ENCODE data around the gene PLCB1.
"Not testable (repeated sequence)": the region's sequence is repeated elsewhere in the genome, so short reads cannot be mapped to it uniquely, and the experiment has no call there.

PLCB1 gene

GRCh38 chr20:8587251-8587650 is 455.2 kb downstream of the PLCB1 start:
- no peak for TF ChIP-seq CTCF (IDR thresholded peaks at IDR 0.05; ENCODE audit: low read depth, low read length)
- no peaks in the 10 kb centered on the region for H3K9me3 ChIP-seq (ENCODE audit: severe bottlenecking)
- H3K27me3 ChIP-seq (ENCODE audit: insufficient read depth, low read depth, severe bottlenecking): no peaks in the 10 kb centered on the region
- H3K27ac ChIP-seq: no peak overlapping the region
- no peaks in the 10 kb centered on the region for H3K36me3 ChIP-seq
- H3K4me3 ChIP-seq (ENCODE audit: low read depth, low read length): no peak overlapping the region
- no peak for DNase-seq

GRCh38 chr20:8587810-8588209 is 455.7 kb downstream of the PLCB1 start:
- no peak for TF ChIP-seq CTCF (IDR thresholded peaks at IDR 0.05; ENCODE audit: low read depth, low read length)
- H3K4me3 ChIP-seq (ENCODE audit: low read depth, low read length): no peak overlapping the region

GRCh38 chr20:8589956-8590355 is 457.9 kb downstream of the PLCB1 start:
- Histone ChIP-seq H3K36me3 (no peaks in the 10 kb centered on the region), H3K27ac (no peak overlapping the region), H3K27me3 (ENCODE audit: insufficient read depth, low read depth, severe bottlenecking) (no peaks in the 10 kb centered on the region), H3K9me3 (ENCODE audit: severe bottlenecking) (no peaks in the 10 kb centered on the region), H3K4me3 (ENCODE audit: low read depth, low read length) (no peak overlapping the region)
- no peak for TF ChIP-seq CTCF (IDR thresholded peaks at IDR 0.05; ENCODE audit: low read depth, low read length)
- DNase-seq: no peak

More at GRCh38 chr20:8587810-8588209, 455.7 kb downstream of the PLCB1 start:
- no peaks in the 10 kb centered on the region for H3K27me3 ChIP-seq (ENCODE audit: insufficient read depth, low read depth, severe bottlenecking)
- no peaks in the 10 kb centered on the region for H3K36me3 ChIP-seq
- no peaks in the 10 kb centered on the region for H3K9me3 ChIP-seq (ENCODE audit: severe bottlenecking)
- H3K27ac ChIP-seq: no peak overlapping the region
- DNase-seq: no peak

- H3K9me3 ChIP-seq (ENCODE audit: severe bottlenecking); H3K27me3 ChIP-seq (ENCODE audit: insufficient read depth, low read depth, severe bottlenecking); H3K27ac ChIP-seq; H3K4me3 ChIP-seq (ENCODE audit: low read depth, low read length); H3K36me3 ChIP-seq; DNase-seq: not testable (repeated sequence)
Measured at GRCh38 chr20:8600910-8601541, 469.0 kb downstream of the PLCB1 start.

DNA sequence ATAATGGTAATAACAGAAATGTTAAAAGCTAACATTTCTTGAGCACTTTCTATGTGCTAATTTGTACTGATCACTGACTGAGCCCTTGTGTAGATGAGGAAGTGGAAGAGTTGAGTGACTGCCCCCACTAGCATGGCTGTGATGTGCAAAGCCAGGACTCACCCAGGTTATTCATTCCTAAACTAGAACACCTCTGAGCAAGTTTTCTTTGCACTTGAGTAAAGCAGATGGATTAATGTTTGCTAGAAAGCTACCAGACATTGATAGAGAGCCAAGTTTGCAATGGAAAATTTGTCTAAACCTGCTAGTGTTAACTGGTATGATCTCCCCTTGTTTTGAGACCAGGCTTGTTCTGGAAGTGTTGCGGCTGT is 469.5 kb downstream of the PLCB1 start:
- no peaks in the 10 kb centered on the region for H3K36me3 ChIP-seq
- no peaks in the 10 kb centered on the region for H3K27me3 ChIP-seq (ENCODE audit: insufficient read depth, low read depth, severe bottlenecking)
- no peak for DNase-seq
- H3K4me3 ChIP-seq (ENCODE audit: low read depth, low read length): no peak overlapping the region
- no peak for TF ChIP-seq CTCF (IDR thresholded peaks at IDR 0.05; ENCODE audit: low read depth, low read length)
- no peak overlapping the region for H3K27ac ChIP-seq
- H3K9me3 ChIP-seq (ENCODE audit: severe bottlenecking): no peaks in the 10 kb centered on the region

DNA sequence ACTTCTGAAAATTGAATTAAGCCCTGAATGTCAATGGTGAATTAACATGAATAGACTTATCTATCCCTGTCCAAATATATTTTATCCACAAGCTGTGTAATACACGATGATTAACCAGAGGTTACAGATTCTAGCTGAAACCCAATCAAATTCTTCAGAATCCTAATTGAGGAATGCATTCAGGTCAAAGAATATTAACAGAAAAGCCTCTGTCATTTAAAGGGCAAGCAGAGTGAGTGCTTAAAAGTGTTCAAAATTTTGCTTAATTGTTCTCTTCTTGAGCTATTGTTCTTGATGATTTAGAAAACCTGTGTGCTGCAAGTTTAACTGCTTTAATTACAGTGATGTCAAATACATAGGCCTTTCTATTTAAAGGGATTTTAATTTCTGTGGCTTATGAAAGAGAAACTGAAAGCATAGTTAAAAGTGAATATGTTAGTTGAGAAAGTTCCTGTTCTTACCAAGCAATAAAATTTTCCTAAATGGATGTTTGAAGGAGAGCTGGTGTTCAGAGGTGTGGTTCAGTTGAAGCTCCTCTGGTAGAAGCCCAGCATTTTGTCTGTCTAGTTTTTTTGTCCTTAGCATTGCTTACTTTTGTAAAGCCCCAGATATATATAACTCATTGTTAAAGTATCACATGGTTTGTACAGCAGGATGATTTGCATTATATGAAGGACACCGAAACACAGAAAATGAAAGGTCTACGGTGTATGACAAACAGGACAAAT is 470.5 kb downstream of the PLCB1 start:
- Histone ChIP-seq H3K27me3 (ENCODE audit: insufficient read depth, low read depth, severe bottlenecking) (no peaks in the 10 kb centered on the region), H3K36me3 (no peaks in the 10 kb centered on the region), H3K9me3 (ENCODE audit: severe bottlenecking) (no peaks in the 10 kb centered on the region), H3K27ac (no peak overlapping the region), H3K4me3 (ENCODE audit: low read depth, low read length) (no peak overlapping the region)
- no peak for DNase-seq
- no peak for TF ChIP-seq CTCF (IDR thresholded peaks at IDR 0.05; ENCODE audit: low read depth, low read length)
